Mammary microvascular endothelial cell (primary cell): ENCODE data around the gene KRTAP4-2. TPM values are rescaled to one million over a fixed set of nuclear protein-coding genes. Genes with fewer than 3 reads are reported as not detected.

Experiments
- total RNA-seq: library from RNA; depleted of rRNA; stranded (reverse); fragments of >200 nt; gene quantifications from 2 replicates; pipeline ENCODE4 v1.2.3, GENCODE V29; 2015

KRTAP4-2 gene
- not detected in 2 replicates for total RNA-seq

DNA sequence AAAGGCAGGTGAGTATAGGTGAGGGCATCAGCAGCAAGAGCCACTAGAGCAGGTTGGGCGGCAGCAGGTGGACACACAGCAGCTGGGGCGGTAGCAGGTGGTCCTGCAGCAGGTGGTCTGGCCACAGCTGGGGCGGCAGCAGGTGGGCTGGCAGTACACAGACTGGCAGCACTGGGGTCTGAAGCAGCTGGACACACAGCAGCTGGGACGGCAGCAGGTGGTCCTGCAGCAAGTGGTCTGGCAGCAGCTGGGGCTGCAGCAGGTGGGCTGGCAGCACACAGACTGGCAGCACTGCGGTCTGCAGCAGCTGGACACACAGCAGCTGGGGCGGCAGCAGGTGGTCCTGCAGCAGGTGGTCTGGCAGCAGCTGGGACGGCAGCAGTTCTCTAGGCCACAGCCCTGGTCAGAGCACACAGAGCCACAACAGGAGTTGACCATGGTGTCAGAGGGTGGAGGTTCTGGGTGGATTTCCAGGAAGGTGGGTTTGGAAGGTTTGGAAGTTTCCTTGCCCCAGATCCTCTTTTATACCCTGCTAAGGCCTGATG lies at the start of gene KRTAP4-2:
KRTAP4-2 (minus strand) TSS at position 495 of the 545 bp plus-strand sequence; CDS start at position 438, 57 bp downstream.

DNA sequence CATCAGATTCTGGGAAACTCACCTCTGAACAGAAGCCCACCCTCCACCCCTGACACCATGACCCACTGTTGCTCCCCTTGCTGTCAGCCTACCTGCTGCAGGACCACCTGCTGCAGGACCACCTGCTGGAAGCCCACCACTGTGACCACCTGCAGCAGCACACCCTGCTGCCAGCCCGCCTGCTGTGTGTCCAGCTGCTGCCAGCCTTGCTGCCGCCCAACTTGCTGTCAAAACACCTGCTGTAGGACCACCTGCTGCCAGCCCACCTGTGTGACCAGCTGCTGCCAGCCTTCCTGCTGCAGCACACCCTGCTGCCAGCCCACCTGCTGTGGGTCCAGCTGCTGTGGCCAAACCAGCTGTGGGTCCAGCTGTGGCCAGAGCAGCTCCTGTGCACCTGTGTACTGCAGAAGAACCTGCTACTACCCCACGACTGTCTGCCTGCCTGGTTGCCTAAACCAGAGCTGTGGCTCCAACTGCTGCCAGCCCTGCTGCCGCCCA lies 48.6 kb upstream of the KRTAP4-2 start, which contains the start of gene KRTAP9-2:
KRTAP9-2 (plus strand) TSS at position 51 of the 498 bp plus-strand sequence; CDS start at position 58, 7 bp downstream.

DNA sequence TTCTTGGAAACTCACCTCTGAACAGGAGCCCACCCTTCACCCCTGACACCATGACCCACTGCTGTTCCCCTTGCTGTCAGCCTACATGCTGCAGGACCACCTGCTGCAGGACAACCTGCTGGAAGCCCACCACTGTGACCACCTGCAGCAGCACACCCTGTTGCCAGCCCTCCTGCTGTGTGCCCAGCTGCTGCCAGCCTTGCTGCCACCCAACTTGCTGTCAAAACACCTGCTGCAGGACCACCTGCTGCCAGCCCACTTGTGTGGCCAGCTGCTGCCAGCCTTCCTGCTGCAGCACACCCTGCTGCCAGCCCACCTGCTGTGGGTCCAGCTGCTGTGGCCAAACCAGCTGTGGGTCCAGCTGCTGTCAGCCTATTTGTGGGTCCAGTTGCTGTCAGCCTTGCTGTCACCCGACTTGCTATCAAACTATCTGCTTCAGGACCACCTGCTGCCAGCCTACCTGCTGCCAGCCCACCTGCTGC lies 11.9 kb upstream of the KRTAP4-2 start, which contains the start of gene KRTAP9-1:
KRTAP9-1 (plus strand) TSS at position 51 of the 482 bp plus-strand sequence; CDS start at position 51, 0 bp downstream.

DNA sequence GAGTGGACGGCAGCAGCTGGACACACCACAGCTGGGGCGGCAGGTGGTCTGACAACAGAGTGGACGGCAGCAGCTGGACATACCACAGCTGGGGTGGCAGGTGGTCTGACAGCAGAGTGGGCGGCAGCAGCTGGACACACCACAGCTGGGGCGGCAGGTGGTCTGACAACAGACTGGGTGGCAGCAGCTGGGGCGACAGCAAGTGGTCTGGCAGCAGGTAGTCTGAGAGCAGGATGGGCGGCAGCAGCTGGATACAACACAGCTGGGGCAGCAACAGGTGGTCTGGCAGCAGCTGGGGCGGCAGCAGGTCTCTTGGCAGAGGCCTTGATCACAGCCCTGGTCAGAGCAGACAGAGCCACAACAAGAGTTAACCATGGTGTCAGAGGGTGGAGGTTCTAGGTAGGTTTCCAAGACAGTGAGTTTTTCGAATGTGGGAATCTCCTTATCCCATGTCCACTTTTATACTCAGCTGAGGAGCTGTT lies 6.5 kb upstream of the KRTAP4-2 start, which contains the start of gene KRTAP4-1:
KRTAP4-1 (minus strand) TSS at position 432 of the 482 bp plus-strand sequence; CDS start at position 375, 57 bp downstream.

DNA sequence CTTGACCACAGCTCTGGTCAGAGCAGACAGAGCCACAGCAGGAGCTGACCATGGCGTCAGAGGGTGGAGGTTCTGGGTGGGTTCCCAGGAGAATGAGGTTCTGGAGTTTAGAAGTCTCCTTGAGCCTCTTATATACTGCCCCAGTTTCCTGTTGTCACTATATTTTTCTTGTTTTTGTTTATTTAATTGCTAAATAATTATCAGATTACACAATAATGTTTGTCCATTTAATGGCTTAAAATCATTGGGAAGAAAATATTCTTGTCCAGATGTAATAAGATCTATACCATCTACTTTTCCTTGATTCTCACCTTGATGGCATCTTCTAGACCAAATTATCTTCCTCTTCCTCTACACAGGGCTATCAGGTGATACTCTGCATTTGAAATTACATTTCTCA lies 9.9 kb downstream of the KRTAP4-2 start, which contains the start of gene KRTAP4-3:
KRTAP4-3 (minus strand) TSS at position 101 of the 400 bp plus-strand sequence; CDS start at position 52, 49 bp downstream.

DNA sequence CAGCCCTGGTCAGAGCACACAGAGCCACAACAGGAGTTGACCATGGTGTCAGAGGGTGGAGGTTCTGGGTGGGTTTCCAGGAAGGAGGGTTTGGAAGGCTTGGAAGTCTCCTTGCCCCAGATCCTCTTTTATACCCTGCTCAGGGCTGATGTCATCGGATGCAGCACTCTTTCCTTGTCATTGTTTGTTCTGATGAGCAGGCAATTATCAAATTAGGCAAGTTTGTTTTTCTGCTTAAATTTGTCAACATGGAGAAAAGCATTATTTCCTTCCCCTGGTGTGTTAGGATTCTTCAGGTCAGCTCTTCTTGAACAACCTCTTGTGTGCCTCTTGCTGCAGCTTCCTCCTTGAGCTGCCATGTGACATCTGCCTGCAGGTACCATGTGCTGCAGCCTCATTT lies 17.4 kb downstream of the KRTAP4-2 start, which contains the start of gene KRTAP4-4:
KRTAP4-4 (minus strand) TSS at position 101 of the 400 bp plus-strand sequence; CDS start at position 44, 57 bp downstream.

DNA sequence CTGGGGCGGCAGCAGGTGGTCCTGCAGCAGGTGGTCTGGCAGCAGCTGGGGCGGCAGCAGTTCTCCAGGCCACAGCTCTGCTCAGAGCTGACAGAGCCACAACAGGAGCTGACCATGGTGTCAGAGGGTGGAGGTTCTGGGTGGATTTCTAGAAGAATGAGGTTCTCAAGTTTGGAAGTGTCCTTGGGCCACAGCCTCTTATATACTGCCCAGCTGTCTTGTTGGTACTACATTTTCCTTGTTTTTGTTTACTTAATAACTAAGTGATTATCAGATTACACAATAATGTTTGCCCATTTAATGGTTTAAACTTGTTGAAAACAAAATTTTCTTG lies 28.4 kb downstream of the KRTAP4-2 start, which contains the start of gene KRTAP4-5:
KRTAP4-5 (minus strand) TSS at position 174 of the 334 bp plus-strand sequence; CDS start at position 116, 58 bp downstream.

DNA sequence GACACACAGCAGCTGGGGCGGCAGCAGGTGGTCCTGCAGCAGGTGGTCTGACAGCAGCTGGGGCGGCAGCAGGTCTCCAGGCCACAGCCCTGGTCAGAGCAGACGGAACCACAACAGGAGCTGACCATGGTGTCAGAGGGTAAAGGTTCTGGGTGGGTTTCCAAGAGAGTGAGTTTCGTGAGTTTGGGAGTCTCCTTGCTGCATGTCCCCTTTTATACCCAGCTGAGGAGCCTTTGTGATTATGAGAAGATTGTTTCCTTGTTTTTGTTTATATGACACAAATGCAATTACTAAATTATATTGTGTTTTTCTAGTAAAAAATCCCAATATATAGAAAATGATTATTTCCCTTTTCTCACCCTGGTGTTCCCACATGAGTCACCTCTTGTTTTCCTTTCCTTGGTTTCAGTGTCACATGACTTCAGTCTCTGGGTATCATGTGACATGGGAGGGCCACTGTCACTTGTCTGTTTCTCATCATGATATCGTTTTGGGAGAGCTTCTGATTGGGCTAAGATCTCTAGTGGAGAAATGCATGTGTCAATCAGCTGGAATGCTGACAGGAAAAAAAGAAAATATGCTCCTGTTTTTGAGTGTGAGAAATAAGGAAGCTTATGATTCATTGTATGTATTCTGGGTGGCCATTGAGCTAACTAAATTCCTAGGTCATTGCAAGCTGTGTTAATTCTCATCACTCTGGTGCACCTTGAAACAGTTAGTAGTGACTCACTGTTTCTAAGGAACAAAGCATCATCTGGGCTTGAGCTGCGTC lies 37.5 kb downstream of the KRTAP4-2 start, which contains the start of gene KRTAP4-6:
KRTAP4-6 (minus strand) TSS at position 185 of the 772 bp plus-strand sequence; CDS start at position 128, 57 bp downstream.

Other genes with a start within 250 kb of the KRTAP4-2 start
- gene KRT23, start 240.6 kb downstream of the KRTAP4-2 start, total RNA-seq, result not detected in 2 replicates
- gene KRT39, start 211.3 kb downstream of the KRTAP4-2 start, total RNA-seq, result not detected in 2 replicates
- gene KRT40, start 193.9 kb downstream of the KRTAP4-2 start, total RNA-seq, result not detected in 2 replicates
- gene KRTAP3-3, start 184.1 kb downstream of the KRTAP4-2 start, total RNA-seq, result not detected in 2 replicates
- gene KRTAP3-2, start 178.3 kb downstream of the KRTAP4-2 start, total RNA-seq, result not detected in 2 replicates
- gene KRTAP3-1, start 169.1 kb downstream of the KRTAP4-2 start, total RNA-seq, result not detected in 2 replicates
- gene KRTAP1-5, start 151.0 kb downstream of the KRTAP4-2 start, total RNA-seq, result not detected in 2 replicates
- not detected in 2 replicates for gene KRTAP1-4, start 148.0 kb downstream of the KRTAP4-2 start, total RNA-seq
- gene KRTAP1-3, start 143.3 kb downstream of the KRTAP4-2 start, total RNA-seq, result not detected in 2 replicates
- not detected in 2 replicates for gene KRTAP1-1, start 136.8 kb downstream of the KRTAP4-2 start, total RNA-seq
- gene KRTAP2-1, start 130.9 kb downstream of the KRTAP4-2 start, total RNA-seq, result not detected in 2 replicates
- not detected in 2 replicates for gene KRTAP2-2, start 123.0 kb downstream of the KRTAP4-2 start, total RNA-seq
- not detected in 2 replicates for gene KRTAP2-3, start 118.1 kb downstream of the KRTAP4-2 start, total RNA-seq
- gene KRTAP2-4, start 112.3 kb downstream of the KRTAP4-2 start, total RNA-seq, result not detected in 2 replicates
- gene KRTAP4-7, start 94.1 kb downstream of the KRTAP4-2 start, total RNA-seq, result not detected in 2 replicates
- not detected in 2 replicates for gene KRTAP4-8, start 80.1 kb downstream of the KRTAP4-2 start, total RNA-seq
- not detected in 2 replicates for gene KRTAP4-16, start 76.0 kb downstream of the KRTAP4-2 start, total RNA-seq
- not detected in 2 replicates for gene KRTAP4-9, start 72.8 kb downstream of the KRTAP4-2 start, total RNA-seq
- not detected in 2 replicates for gene KRTAP4-11, start 59.8 kb downstream of the KRTAP4-2 start, total RNA-seq
- not detected in 2 replicates for gene KRTAP4-12, start 54.0 kb downstream of the KRTAP4-2 start, total RNA-seq
- not detected in 2 replicates for gene KRTAP4-6, start 37.7 kb downstream of the KRTAP4-2 start, total RNA-seq
- gene KRTAP4-5, start 28.4 kb downstream of the KRTAP4-2 start, total RNA-seq, result not detected in 2 replicates
- gene KRTAP4-4, start 17.5 kb downstream of the KRTAP4-2 start, total RNA-seq, result not detected in 2 replicates
- not detected in 2 replicates for gene KRTAP4-3, start 10.0 kb downstream of the KRTAP4-2 start, total RNA-seq
- not detected in 2 replicates for gene KRTAP4-1, start 6.7 kb upstream of the KRTAP4-2 start, total RNA-seq
- gene KRTAP9-1, start 11.7 kb upstream of the KRTAP4-2 start, total RNA-seq, result not detected in 2 replicates
- not detected in 2 replicates for gene KRTAP9-2, start 48.4 kb upstream of the KRTAP4-2 start, total RNA-seq
- not detected in 2 replicates for gene KRTAP9-3, start 54.2 kb upstream of the KRTAP4-2 start, total RNA-seq
- not detected in 2 replicates for gene KRTAP9-8, start 59.8 kb upstream of the KRTAP4-2 start, total RNA-seq
- gene KRTAP9-4, start 71.5 kb upstream of the KRTAP4-2 start, total RNA-seq, result not detected in 2 replicates
- gene KRTAP9-9, start 77.2 kb upstream of the KRTAP4-2 start, total RNA-seq, result not detected in 2 replicates
- not detected in 2 replicates for gene KRTAP9-6, start 87.2 kb upstream of the KRTAP4-2 start, total RNA-seq
- gene KRTAP9-7, start 97.5 kb upstream of the KRTAP4-2 start, total RNA-seq, result not detected in 2 replicates
- not detected in 2 replicates for gene KRTAP29-1, start 124.6 kb upstream of the KRTAP4-2 start, total RNA-seq
- gene KRTAP16-1, start 131.1 kb upstream of the KRTAP4-2 start, total RNA-seq, result not detected in 2 replicates
- not detected in 2 replicates for gene KRTAP17-1, start 137.5 kb upstream of the KRTAP4-2 start, total RNA-seq
- gene KRT33A, start 172.6 kb upstream of the KRTAP4-2 start, total RNA-seq, result not detected in 2 replicates
- not detected in 2 replicates for gene KRT33B, start 191.6 kb upstream of the KRTAP4-2 start, total RNA-seq
- 0.69 and 1.00 TPM in 2 replicates for gene KRT34, start 204.1 kb upstream of the KRTAP4-2 start, total RNA-seq
- gene KRT31, start 219.4 kb upstream of the KRTAP4-2 start, total RNA-seq, result not detected in 2 replicates
- gene KRT37, start 246.4 kb upstream of the KRTAP4-2 start, total RNA-seq, result not detected in 2 replicates